Peyer's patch (tissue), 4 donors: Measurements from ENCODE around the gene PROSER3.

Source experiments
- POLR2A ChIP-seq, 2 donors: fragments of 450-650 bp; IDR thresholded peaks; one replicate each; pipeline ENCODE4 v1.5.1; 2017; ENCODE audit warnings: antibody characterized with exemption in 2 of 2, mild to moderate bottlenecking in 2 of 2, moderate library complexity in 2 of 2
- TF ChIP-seq, protein P1 (sequence below), 6 experiments: fragments of 450-650 bp in 4 of 6; fragments of 200-600 bp in 2 of 6; sonication (generic) in 1 of 6; IDR thresholded peaks; one replicate each; pipeline ENCODE4 v1.5.1; 2017 to 2019; ENCODE audit warnings: antibody characterized with exemption in 6 of 6, mild to moderate bottlenecking in 3 of 6, moderate library complexity in 1 of 6

DNA sequence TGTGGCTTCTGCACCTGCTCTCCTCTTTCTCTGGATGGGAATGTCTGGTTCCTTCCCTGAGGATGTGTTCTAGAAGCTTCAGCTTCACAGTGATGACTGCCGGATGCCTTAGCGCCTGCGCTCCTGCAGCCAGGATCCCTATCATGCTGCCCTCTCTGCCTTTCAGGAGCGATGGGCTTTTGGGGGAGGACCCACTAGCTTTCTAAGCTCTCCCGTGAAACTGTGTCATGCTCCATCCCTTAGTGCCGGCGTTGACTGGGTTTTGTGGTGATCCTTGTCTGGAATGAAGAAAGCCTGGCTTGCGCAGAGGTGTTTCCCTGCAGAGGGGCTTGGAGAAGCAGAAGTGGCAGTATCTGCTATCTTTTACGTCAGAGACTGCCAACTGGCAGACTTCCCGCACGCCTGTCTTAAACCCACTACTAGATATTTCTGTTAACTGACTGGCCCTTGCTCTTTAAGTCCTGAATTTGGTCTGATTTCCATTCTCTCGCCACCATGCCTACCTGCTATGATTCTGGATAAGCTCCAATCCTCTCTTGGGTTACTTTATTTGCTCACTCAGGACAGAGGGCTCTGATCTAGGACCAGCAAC, 44.0 kb upstream of the PROSER3 start:
- TF ChIP-seq, protein P1, sequence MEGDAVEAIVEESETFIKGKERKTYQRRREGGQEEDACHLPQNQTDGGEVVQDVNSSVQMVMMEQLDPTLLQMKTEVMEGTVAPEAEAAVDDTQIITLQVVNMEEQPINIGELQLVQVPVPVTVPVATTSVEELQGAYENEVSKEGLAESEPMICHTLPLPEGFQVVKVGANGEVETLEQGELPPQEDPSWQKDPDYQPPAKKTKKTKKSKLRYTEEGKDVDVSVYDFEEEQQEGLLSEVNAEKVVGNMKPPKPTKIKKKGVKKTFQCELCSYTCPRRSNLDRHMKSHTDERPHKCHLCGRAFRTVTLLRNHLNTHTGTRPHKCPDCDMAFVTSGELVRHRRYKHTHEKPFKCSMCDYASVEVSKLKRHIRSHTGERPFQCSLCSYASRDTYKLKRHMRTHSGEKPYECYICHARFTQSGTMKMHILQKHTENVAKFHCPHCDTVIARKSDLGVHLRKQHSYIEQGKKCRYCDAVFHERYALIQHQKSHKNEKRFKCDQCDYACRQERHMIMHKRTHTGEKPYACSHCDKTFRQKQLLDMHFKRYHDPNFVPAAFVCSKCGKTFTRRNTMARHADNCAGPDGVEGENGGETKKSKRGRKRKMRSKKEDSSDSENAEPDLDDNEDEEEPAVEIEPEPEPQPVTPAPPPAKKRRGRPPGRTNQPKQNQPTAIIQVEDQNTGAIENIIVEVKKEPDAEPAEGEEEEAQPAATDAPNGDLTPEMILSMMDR (IDR thresholded peaks at IDR 0.05), result no peak
- TF ChIP-seq POLR2A (IDR thresholded peaks at IDR 0.05), result no peak
